Jurkat, Clone E6-1 (cell line): ENCODE data around the gene CANT1.

Experiments used
- DNase-seq: peaks from one replicate; pipeline ENCODE4 v3.0.0-alpha.2; 2011; ENCODE audit warnings: low read depth, low spot score
- H3K4me3 ChIP-seq: 2 replicates; pipeline ENCODE4 v1.5.1; 2011; ENCODE audit warnings: mild to moderate bottlenecking, low read length, control low read depth, moderate library complexity

The CANT1 gene

DNA sequence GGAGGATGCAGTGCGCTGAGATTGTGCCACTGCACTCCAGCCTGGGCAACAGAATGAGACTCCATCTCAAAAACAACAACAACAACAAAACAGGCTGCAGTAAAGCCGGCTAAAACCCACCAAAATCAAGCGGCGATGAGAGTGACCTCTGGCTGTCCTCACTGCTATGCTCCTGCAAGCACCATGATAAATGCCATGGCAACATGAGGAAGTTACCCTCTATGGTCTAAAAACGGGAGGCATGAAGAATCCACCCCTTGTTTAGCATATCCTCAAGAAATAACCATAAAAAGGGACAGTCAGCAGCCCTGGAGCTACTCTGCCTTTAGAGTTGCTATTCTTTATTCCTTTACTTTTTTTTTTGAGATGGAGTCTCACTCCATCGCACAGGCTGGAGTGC lies 21.4 kb downstream of the CANT1 start:
- no peak for DNase-seq
- H3K4me3 ChIP-seq, result no peak overlapping the region

- H3K4me3 ChIP-seq, result no peak overlapping the region
- DNase-seq, result no peak
These were observed 22.8 kb downstream of the CANT1 start for GRCh38 chr17:78986649-78987328.

DNA sequence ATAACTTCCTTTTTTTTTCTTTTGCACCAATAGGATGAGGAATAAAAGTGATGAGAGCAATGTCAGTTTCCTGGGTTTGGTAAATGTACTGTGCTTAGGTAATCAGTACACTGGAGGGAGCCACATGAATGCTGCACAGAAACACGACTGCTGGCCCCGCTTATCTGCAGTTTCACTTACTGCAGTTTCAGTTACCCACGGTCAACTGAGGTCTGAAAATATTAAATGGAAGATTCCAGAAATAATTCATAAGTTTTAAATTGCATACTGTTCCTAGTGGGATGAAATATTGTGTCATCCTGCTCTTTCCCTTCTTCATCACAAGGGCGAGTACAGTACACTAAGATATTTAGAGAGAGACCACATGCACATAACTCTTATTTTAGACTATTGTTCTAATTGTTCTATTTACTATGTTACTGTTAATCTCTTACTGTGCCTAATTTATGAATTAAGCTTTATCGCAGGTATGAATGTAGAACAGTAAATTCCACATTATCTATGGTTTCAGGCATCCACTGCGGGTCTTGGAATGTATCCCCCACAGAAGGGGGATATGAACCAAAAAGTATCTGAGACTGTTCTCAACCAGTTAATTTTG lies 23.4 kb downstream of the CANT1 start:
- no peak for DNase-seq
- H3K4me3 ChIP-seq, result no peak overlapping the region

- DNase-seq, result no peak
- H3K4me3 ChIP-seq, result no peak overlapping the region
These were observed 24.2 kb downstream of the CANT1 start for GRCh38 chr17:78985395-78985794.

GRCh38 chr17:78981010-78981888 lies 28.3 kb downstream of the CANT1 start:
- H3K4me3 ChIP-seq, result no peak overlapping the region

DNA sequence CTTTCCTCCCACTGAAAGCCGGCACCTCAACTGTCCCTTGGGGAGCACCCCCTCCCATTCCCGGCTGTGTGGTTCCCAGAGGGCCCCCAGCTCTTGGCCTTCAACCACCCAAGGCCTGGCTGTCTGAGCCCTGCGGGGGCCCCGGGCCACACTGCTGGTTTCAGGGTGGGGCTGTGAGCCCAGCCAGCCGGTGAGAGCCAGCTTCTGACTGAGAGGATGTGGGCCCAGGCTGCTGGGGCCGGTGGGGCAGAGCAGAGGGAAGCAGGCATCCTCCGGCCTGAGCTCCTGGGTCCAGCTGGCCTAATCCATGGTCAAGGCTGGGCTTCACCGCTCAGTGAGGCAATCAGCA lies 29.0 kb downstream of the CANT1 start:
- no peak for DNase-seq
- no peak overlapping the region for H3K4me3 ChIP-seq

More at GRCh38 chr17:78981010-78981888, 28.3 kb downstream of the CANT1 start:
- no peak for DNase-seq

DNA sequence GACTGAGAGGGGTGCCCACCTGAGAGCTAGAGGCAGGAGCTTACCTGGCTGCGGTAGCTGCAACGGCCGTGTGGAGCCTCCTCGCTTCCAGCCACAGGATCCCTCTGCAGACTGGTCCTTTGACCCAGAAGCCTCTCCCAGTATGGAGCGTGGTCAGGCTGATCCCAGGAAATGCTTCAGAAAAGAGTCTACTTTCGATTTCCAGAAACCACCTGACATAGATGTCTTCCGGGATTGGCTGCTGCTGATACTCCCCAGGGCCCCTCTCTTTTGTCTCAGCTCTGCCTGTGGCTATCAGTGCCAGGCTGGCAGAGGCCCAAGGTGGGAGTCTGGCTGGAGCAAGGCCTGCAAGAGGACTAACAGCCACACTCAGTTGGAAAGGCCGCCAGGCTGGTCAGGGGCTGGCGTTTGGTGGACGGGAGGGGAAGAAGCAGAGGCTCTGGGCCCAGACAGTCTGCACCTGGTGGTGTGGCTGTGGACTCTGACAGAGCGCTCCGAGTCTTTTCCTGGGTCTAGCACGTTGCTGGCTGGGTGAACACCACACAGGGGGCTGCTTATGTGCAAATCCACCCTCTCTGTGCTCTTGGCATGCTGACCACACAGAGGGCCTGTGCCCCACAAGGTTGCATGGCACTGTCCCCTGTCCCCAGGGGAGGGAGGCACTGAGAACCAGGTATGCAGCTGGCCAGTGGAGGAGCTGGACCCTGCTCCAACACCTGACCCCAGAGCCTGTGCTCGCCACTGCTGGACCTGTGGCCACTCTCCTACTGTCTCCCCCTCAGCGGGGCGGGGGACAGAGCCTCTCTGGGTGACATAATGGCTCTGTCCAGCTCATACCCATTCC lies 29.6 kb downstream of the CANT1 start, which contains the start of gene LGALS3BP:
Gene LGALS3BP, minus strand, starts transcription at position 144 of the 844 bp plus-strand sequence. CDS start 2,732 bp downstream, outside the sequence.
- peak; percentile 62 for DNase-seq
- H3K4me3 ChIP-seq, result peak within 1 kb of the TSS; percentile 73

GRCh38 chr17:78977997-78978973 lies 31.3 kb downstream of the CANT1 start:
- H3K4me3 ChIP-seq, result peak overlapping the region; percentile 73; the same call in 1 of the 2 replicates
- no peak for DNase-seq

DNA sequence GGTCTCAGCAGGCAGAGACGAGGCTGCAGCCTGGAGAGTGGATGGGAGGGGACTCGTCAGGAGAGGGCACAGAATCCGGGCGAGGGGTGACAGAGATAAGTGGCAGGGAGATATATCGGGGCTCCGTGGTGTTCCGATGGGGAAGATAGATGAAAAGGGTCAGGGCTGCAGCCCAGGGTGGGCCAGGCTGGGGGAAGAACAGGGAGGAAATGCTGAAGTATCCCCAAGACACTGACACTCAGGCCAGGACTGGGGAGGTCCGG lies 32.0 kb downstream of the CANT1 start:
- no peak for DNase-seq
- H3K4me3 ChIP-seq, result no peak overlapping the region

DNA sequence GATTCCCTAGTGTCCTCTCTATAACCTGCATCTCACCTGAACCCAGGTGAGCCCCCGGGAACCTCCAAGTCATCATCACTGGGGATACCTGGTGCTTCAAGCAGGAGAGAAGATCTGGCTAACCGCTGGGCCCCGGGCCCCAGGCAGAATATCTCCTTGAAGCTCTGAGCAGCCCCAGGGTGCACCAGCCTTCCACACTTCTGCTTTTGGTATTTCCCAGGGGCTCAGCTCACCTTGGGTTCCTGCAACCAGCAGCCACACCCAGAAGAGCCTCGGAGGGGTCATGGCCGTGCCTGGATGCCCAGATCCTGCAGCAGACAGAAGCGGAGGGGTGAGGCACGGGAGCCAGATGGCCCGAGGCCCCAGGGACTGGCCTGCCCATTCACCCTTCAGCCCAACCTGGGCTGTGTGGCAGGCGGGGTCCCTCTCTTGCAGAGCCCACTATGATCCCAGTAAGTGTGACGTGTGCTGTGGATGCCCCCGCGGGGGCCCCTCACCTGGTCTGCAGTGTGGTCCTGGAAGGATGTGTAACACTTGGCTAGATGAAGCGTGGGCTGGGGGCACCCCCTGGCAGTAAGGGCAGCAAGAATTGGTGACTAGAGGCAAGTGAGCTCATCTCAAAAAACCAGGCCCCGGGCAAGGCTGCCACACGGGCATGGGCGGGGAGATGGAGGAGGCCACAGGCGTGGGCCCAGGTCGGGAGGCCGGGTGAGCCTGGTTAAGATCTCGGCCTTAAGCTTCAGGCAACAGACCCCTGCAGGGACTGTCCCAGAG lies 32.5 kb downstream of the CANT1 start:
- DNase-seq, result no peak
- no peak overlapping the region for H3K4me3 ChIP-seq

- DNase-seq, result peak; percentile 48
- no peak overlapping the region for H3K4me3 ChIP-seq
These were observed 34.7 kb downstream of the CANT1 start for GRCh38 chr17:78974635-78975591.

DNA sequence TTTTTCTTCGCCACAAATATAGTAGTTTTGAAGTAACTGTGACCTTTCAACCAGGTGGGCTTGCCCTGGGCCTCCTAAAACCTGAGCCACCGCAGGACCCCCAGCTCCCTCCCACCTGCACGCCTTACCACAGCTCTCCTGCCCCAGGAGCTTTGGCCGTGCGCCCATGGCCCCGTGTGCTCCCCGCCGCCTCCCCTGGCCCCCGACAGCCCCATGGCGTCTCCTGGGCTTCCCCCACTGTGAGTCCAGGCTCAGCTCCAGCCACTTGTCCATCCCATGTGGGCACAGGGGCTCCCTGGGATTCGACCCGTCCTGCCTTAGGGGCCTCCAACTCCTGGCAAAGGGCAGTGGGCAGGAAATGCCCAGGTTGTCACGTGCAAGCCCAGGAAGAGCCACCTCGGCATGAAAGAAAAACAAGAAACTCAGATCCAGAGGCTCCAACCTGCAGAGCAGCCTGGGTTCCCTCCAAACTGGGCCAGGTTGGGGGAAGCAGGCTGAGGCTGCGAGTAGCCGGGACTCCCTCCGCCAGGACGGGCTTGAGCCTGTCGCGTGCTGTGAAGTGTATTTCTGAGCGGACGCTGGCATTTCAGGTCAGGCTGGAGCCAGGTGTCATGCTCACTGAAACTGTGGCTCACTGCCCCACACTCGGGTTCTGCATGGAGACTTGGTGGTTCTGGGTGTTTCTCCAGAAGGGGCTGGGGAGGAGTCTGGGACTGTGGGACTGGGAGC lies 35.6 kb downstream of the CANT1 start:
- DNase-seq, result no peak

GRCh38 chr17:78973196-78973595 lies 36.4 kb downstream of the CANT1 start:
- no peak for DNase-seq
- no peak overlapping the region for H3K4me3 ChIP-seq

More for the DNA sequence above, 35.6 kb downstream of the CANT1 start:
- no peak overlapping the region for H3K4me3 ChIP-seq

- no peak for DNase-seq
These were observed 37.0 kb downstream of the CANT1 start for GRCh38 chr17:78972507-78973105.

GRCh38 chr17:78971756-78972506 lies 37.6 kb downstream of the CANT1 start:
- DNase-seq, result no peak
- no peak overlapping the region for H3K4me3 ChIP-seq

More at GRCh38 chr17:78972507-78973105, 37.0 kb downstream of the CANT1 start:
- H3K4me3 ChIP-seq, result no peak overlapping the region
